NK-92 treated with Interleukin-12 subunit alpha and Interleukin-12 subunit beta, amount 100 ng/mL, for 24 hours (cell line): ENCODE results near the gene ATP6V0A1.
"Not testable (repeated sequence)": the region's sequence is repeated elsewhere in the genome, so short reads cannot be mapped to it uniquely, and the experiment has no call there.

Experiments used
- DNase-seq: peaks from one replicate; lab custom pipeline; 2025; lab: John Stamatoyannopoulos, UW

ATP6V0A1 gene

DNA sequence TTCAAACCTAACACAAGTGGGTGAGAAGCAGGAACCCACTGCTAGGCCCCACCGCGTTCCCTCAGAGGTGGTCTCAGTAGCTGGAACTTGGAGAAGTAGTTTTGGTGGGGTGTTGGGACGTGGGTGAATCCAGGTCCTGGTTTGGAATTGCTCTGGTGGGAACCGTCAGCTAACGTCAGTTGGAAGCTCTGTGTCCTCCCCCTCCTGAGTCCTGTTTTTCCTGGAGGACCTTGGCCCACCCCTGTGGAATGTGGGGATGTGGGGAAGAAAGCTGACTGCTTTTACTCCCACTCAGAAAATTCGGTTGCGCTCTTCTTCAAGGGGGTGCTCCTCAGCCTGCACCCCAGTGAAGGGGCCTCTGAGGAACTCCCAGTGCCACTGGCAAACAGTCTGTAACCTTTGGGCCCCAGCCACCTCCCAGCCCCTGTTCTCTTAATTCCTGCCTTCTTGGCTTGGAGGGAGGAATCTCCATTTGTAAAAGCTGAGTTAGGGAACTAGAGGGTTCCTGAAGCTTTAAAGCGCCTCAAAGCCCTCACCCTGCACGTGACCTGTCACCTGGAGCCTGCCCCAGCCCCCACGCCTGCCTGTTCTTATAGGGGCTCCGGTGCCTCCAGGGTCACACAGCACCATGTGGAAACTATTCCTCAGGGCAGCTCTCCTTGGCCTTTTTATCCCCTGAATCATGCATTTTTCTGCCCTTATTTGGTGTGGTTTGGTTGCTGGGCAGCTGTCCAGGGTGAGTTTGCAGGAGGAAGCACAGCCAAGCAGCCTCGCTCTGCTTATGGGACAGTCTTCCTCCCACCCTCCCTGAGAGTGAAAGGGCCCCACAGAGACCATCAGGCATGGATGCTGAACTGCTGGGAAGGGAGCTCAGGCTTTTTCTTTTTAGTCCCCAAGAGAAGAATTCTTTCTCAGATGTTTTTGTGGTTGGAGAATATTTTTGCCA lies 61.1 kb downstream of the ATP6V0A1 start:
- no peak for DNase-seq

GRCh38 chr17:42520540-42520951 lies 61.9 kb downstream of the ATP6V0A1 start:
- DNase-seq: peak; percentile 18

DNA sequence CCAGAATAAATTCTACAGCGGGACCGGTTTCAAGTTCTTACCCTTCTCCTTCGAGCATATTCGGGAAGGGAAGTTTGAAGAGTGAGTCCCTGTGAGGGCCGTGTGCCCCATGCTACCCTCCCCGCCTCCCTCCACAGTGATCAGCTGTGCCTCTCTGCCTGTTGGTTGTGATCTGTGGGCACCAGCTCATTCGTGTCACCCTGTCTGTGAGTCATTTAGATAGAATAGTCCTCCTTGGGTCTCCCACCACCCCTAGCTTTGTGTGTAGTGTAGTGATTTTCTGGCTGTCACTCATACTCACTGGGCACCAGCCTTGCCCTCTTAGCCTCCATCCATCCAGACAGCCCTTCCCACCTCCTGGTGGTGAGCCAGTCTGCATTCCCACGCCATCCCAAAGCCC lies 62.4 kb downstream of the ATP6V0A1 start:
- no peak for DNase-seq

GRCh38 chr17:42521666-42522262 lies 63.1 kb downstream of the ATP6V0A1 start:
- no peak for DNase-seq

- DNase-seq: no peak
Observed at GRCh38 chr17:42522263-42522790, 63.6 kb downstream of the ATP6V0A1 start.

- no peak for DNase-seq
Observed at GRCh38 chr17:42522798-42523278, 64.2 kb downstream of the ATP6V0A1 start.

DNA sequence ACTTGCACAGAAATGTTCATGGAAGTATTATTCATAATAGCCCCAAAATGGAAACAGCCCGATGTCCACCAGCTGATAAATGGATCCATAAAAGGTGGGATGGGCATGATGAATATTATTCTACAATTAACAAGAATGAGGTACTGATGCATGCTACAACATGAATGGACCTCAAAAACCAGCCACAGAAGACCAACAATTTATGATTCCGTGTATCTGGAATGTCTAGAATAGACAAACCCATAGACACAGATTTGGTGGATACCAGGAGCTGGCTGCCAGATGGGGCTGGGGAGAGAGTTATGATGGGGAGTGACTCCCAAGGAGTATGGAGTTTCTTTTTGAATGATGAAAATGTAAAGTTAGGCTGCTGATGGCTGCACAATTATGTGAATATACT lies 66.5 kb downstream of the ATP6V0A1 start:
- DNase-seq: no peak

DNA sequence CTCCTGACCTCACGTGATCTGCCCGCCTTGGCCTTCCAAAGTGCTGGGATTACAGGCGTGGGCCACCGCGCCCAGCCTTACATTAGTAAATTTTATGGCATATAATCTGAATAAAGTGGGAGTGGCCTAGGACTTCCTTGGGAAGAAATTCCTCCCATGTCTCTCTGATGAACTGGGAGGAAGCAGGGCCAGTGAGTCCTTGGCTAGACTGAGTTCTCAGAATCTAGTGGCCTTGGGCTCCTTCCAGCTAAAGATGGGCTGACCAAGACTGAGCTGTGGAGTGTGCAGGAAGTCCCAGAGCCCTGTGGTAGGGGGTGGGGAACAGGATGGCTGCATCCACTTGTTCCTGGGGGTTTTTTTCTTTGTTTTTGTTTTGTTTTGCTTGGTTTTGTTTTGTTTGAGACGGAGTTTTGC lies 67.4 kb downstream of the ATP6V0A1 start:
- DNase-seq: no peak

GRCh38 chr17:42527932-42528331 lies 69.3 kb downstream of the ATP6V0A1 start:
- no peak for DNase-seq

DNA sequence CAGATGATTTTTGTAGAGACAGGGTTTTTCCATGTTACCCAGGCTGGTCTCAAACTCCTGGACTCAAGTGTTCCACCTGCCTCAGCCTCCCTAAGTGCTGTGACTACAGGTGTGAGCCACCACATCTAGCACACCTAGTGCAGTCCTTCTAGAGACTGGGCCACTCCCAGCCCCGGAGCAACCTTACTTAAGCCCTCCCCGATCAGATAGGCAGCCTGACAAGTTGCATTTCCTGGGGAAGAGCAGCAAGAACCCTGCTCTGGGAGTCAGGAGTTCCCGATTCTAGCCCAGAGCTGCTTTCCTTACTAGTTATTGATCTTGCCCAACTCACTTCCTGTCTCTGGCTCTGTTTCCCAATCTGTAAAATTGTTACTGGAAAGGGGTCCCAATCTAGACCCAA lies 70.4 kb downstream of the ATP6V0A1 start:
- DNase-seq: no peak

DNA sequence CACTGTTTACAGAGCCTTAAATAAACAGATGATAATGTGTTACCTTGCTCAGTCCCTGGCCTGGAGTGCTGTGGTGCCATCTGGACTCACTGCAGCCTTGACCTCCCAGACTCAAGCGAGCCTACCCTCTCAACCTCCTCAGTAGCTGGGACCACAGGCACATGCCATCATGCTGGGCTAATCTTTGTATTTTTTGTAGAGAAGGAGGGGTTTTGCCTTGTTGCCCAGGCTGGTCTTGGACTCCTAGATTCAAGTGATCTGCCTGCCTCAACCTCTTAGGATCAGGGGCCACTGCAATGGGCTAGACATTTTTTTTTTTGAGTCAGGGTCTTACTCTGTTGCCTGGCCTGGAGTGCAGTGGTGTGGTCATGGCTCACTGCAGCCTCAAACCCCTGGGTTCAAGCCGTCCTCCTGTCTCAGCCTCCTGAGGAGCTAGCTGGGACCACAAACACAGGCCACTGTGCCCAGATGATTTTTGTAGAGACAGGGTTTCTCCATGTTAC lies 72.3 kb downstream of the ATP6V0A1 start:
- no peak for DNase-seq

GRCh38 chr17:42531455-42532354 lies 73.0 kb downstream of the ATP6V0A1 start:
- peak; percentile 36 for DNase-seq

DNA sequence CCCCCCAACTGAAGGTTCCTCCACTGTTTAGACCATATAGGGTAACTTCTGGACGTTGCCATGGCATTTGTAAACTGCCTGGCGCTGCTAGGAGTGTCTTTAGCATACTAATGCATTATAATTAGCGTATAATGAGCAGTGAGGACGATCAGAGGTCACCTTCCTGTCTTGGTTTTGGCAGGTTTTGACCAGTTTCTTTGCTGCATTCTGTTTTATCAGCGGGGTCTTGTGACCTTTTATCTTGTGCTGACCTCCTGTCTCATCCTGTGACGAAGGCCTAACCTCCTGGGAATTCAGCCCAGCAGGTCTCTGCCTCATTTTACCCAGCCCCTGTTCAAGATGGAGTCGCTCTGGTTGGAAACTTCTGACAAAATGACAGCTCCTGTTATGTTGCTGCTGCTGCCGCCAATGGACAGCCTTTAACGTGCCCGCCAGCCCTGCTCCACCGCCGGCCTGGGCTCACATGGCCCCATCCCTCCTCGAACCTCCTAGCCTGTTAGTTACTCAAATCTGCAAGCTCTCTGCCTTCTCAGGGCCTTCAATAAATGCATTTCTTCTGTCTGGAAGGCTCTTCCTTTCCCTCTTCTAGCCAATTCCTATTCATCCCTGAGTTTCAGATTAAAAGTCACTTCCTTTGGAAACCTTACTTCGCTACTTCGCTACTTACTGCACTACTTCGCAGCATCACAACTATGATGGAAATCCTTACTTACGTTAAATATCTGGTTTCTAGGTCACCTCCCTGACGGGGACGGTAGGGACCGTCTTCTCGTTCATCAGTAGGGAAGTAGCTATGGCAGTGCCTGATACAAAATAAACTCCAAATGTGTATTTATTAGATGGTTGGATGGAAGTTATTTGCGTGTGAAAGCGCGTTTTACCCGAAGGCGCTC lies 76.7 kb downstream of the ATP6V0A1 start:
- DNase-seq: no peak

DNA sequence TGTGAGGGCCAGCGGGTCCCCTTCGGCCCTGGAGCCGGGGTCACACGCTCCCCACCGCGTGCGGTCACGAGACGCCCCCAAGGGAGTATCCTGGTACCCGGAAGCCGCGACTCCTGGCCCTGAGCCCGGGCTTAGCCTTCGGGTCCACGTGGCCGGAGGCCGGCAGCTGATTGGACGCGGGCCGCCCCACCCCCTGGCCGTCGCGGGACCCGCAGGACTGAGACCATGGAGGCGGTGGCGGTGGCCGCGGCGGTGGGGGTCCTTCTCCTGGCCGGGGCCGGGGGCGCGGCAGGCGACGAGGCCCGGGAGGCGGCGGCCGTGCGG lies 77.3 kb downstream of the ATP6V0A1 start, which contains the start of gene NAGLU:
TSS of gene NAGLU (plus strand) at position 194 of the 324 bp plus-strand sequence. CDS start at position 226, 32 bp downstream.
- DNase-seq: peak; percentile 91

DNA sequence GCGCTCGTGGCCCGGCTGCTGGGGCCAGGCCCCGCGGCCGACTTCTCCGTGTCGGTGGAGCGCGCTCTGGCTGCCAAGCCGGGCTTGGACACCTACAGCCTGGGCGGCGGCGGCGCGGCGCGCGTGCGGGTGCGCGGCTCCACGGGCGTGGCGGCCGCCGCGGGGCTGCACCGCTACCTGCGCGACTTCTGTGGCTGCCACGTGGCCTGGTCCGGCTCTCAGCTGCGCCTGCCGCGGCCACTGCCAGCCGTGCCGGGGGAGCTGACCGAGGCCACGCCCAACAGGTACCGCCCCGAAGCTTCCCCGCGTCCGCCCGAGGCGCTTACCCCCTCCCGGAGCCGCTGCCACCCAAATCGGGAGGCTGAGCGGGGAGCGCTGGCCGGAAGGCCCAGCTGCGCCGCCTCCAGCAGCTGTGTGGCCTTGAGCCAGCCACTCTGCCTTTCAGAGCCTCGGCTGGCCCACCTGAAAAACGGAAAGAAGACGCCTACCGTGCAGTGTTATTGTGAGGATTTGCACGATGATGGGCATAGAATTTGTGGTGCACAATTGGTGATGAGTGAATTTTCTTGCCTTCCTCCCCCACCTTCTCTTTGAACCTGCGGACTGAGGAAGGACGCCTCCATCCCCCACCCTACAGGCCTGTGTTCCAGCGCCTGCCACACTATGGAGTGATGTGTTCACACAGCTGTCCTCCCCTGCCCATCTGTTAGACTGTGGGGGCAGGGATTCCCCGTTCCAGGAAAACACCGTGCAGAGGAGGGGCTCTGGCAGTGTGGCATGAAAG lies 77.9 kb downstream of the ATP6V0A1 start:
- peak; percentile 79 for DNase-seq

DNA sequence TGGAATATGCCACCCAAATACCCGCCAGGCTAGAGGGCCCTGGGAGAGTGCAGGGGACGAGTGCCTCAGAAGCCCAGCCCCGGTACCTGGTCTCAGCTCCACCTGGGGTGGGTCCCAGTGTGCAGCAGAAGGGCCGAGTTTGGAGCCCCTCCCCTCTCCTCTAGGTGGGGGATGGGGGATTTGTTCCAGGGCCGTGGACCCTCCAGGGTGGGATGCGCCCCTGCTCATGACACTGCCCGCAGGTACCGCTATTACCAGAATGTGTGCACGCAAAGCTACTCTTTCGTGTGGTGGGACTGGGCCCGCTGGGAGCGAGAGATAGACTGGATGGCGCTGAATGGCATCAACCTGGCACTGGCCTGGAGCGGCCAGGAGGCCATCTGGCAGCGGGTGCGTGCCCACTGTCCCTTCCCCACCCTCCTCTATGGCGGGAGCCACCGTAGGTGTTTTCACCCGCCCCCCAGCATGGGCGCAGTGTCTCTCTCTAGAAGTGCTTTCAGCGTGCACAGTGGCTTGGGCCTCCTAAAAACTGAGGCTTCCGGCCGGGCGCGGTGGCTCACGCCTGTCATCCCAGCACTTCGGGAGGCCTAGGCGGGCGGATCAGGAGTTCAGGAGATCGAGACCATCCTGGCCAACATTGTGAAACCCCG lies 78.6 kb downstream of the ATP6V0A1 start:
- no peak for DNase-seq

GRCh38 chr17:42537826-42538451 lies 79.3 kb downstream of the ATP6V0A1 start:
- no peak for DNase-seq

- DNase-seq: no peak
Observed at GRCh38 chr17:42538482-42538881, 79.8 kb downstream of the ATP6V0A1 start.

- not testable (repeated sequence) for DNase-seq
Observed at GRCh38 chr17:42540558-42540957, 81.9 kb downstream of the ATP6V0A1 start.
